ENCODE measurements around the gene NXPE3.

NXPE3 gene

DNA sequence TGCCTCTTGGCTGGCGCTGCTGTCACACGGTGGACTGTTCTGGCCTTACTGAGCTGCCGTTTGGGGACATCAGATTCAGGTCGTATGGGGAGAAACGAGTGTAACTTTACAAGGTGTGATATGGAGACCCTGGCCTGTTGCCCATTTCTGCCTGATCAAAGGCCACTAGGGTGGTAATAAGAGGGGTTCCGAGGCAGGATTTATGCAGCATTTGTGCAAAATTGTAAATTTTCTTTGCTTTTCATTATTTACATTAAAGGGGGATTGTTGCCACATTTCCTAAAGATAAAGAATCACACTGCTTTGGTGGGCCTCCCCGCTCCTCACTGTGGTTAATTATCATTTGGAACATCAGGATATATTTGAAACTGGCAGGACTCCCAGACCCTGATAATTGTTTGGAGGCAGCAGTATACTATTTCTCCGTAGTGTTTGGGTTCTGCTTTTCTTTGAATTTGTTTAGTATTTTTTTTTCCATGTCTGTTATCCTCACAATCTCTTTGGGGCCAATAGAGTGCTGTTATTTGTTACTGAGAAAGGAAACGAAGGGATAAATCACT is 891 bp downstream of the NXPE3 start:
- Mint-ChIP-seq H3K4me1 (ENCODE audit: low read depth) (peaks cover 48% of the 10 kb centered on the region), H3K27me3 (no peaks in the 10 kb centered on the region), H3K9me3 (no peaks in the 10 kb centered on the region), H3K4me3 (peak overlapping the region; percentile 86), H3K36me3 (ENCODE audit: low read depth) (peaks cover 31% of the 10 kb centered on the region), H3K27ac (peak overlapping the region; percentile 93)
- intact Hi-C loops (cut with micrococcal nuclease), result loop anchor here (1.0 to 2.0 kb wide), 2 partner anchors 55 to 103 kb away; partner anchors contain the start of gene ZBTB11

DNA sequence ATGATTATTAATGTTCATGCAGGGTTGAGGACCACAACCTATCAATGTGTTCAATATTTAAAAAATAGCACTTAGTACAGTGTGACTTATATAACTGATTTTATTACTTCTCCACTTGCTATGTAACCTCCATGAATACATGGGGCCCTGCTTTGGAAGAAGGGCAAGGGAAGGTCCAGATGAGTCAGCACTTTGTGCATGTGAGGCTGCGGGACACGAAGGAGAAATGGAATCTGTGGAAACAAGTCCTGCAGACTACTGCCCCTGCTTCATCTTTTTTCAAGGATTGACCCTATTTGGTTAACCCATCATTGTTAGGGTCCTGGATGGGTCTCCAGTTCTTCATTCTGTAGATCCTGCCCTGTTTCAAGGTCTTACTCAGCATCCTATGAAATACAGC is 1.6 kb downstream of the NXPE3 start:
- no peaks in the 10 kb centered on the region for H3K9me3 Mint-ChIP-seq
- H3K27me3 Mint-ChIP-seq, result no peaks in the 10 kb centered on the region
- H3K36me3 Mint-ChIP-seq (ENCODE audit: low read depth), result peaks cover 36% of the 10 kb centered on the region
- intact Hi-C loops (cut with micrococcal nuclease), result no loop called here
- H3K27ac Mint-ChIP-seq, result no peak overlapping the region
- no peak overlapping the region for H3K4me3 Mint-ChIP-seq
- H3K4me1 Mint-ChIP-seq (ENCODE audit: low read depth), result peaks cover 52% of the 10 kb centered on the region

DNA sequence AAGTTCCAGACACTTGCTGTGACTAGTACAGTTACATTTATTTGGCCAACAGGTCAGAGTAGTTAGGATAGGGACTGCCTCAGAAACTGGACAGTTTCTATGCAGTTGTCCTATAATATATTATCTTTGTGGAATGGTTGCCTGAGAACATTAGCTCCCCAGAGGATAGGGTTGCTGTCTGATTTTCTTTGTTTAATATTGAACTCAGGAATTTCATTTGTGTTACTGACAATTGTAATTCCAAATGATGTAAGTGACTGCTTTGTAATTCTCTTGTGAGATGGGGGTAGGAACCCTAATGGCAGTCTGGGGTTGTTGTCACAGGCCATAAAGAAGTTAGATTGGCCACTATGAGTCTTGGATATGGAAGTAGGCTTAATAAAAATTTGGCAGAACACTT is 2.2 kb downstream of the NXPE3 start:
- no peak overlapping the region for H3K27ac Mint-ChIP-seq
- H3K4me1 Mint-ChIP-seq (ENCODE audit: low read depth), result peaks cover 56% of the 10 kb centered on the region
- H3K27me3 Mint-ChIP-seq, result no peaks in the 10 kb centered on the region
- intact Hi-C loops (cut with micrococcal nuclease), result no loop called here
- H3K4me3 Mint-ChIP-seq, result no peak overlapping the region
- peaks cover 41% of the 10 kb centered on the region for H3K36me3 Mint-ChIP-seq (ENCODE audit: low read depth)
- no peaks in the 10 kb centered on the region for H3K9me3 Mint-ChIP-seq

DNA sequence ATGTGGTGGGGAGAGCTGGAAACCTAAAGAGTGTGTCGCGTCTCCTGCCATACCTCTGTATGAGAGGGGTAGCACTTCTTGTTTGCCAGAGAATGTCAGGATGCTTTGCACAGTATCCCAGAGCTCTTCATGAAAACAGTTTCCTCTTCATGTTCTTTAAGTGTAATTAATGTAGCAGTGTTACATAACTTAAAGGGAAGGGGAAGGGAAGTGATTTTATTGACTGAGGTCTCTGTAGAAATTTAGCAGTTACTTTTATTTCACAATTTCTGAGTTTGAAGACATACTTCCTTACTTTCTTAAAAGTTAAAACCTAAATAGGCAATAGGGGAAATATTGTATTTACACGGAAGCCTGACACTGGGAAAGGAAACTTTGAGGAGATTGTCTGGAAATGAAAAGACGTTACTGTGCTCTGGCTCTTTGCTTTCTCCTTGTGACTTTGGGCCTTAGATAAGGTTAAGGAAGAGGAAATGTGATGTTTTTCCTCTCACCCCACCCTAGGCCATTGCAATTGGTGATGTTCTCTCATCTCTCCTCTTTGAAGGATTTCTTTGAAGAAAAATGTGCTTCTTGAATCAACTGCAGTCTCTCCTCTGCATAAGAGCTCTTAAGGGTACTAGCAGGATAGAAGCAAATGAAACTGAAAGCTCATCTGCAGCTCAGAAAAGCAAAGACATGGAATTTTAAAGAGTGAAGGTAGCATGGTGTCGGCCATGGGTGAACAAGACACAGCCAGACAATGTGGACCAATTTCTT is 6.0 kb downstream of the NXPE3 start:
- H3K36me3 Mint-ChIP-seq (ENCODE audit: low read depth), result peaks cover 71% of the 10 kb centered on the region
- intact Hi-C loops (cut with micrococcal nuclease), result no loop called here
- no peaks in the 10 kb centered on the region for H3K9me3 Mint-ChIP-seq
- H3K4me1 Mint-ChIP-seq (ENCODE audit: low read depth), result peaks cover 43% of the 10 kb centered on the region
- H3K27me3 Mint-ChIP-seq, result no peaks in the 10 kb centered on the region
- H3K4me3 Mint-ChIP-seq, result no peak overlapping the region
- peak overlapping the region; percentile 44 for H3K27ac Mint-ChIP-seq

DNA sequence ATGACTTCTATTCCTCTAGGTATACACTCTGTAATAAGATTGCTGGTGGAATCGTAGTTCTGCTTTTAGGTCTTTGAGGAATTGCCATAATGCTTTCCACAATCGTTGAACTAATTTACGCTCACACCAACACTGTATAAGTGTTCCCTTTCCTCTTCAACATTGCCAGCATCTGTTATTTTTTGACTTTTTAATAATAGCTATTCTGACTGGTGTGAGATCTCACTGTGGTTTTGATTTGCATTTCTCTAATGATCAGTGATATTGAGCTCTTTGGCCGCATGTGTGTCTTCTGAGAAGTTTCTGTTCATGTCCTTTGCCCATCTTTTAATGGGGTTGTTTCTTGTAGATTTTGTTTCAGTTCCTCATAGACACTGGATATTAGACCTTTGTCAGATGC is 12.8 kb downstream of the NXPE3 start:
- peak overlapping the region; percentile 9 for H3K4me3 Mint-ChIP-seq
- no peaks in the 10 kb centered on the region for H3K27me3 Mint-ChIP-seq
- intact Hi-C loops (cut with micrococcal nuclease), result no loop called here
- peak overlapping the region; percentile 54 for H3K27ac Mint-ChIP-seq
- H3K36me3 Mint-ChIP-seq (ENCODE audit: low read depth), result peaks cover 91% of the 10 kb centered on the region
- H3K9me3 Mint-ChIP-seq, result peaks cover 8% of the 10 kb centered on the region
- peaks cover 36% of the 10 kb centered on the region for H3K4me1 Mint-ChIP-seq (ENCODE audit: low read depth)

DNA sequence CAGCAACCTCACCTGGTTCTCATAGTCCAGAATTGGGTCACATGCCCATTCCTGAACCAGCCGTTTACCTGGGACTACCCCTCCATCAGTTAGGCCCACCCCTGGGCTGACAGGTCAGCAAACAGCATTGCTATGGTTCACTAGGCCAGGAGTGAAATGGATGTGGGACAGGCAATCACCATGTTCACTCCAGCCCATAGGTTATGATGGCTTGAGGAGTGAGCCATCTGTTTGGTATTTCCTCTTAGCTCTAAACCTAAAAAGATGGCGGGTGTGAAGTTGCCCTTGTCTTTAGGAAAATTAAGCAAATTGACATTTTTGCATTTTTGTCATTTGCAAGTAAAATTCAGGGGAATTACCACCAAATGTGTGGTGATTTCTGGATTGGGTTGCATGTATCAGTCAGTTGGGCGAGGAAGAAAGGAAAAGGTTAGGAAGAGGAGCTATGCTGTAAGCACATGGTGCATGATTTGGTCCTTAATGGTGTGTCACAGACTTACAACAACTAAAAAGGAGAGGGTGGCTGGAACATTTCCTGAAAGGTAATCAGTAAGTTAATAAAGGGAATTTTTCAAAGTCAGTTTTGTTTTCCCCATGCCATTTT is 17.2 kb downstream of the NXPE3 start:
- Mint-ChIP-seq H3K36me3 (ENCODE audit: low read depth) (peaks cover 67% of the 10 kb centered on the region), H3K27ac (no peak overlapping the region), H3K9me3 (peaks cover 8% of the 10 kb centered on the region), H3K27me3 (no peaks in the 10 kb centered on the region), H3K4me1 (ENCODE audit: low read depth) (peaks cover 29% of the 10 kb centered on the region), H3K4me3 (no peak overlapping the region)
- intact Hi-C loops (cut with micrococcal nuclease), result no loop called here

DNA sequence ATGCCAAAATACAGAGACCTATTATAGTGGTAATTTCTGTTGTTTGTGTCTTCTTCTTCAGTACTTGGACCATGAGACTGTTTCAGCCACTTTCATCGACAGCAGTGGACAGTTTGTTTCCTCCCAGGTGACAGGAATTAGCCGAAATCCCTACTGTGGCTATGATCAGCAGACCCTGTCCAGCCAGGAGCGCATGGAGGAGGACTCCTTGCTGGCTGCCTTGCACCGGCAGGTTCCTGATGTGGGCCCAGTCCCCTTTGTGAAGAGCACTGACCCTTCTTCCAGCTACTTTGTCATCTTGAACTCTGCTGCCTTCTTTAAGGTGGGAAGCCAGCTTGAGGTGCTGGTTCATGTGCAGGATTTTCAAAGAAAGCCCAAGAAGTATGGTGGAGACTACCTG is 22.2 kb downstream of the NXPE3 start:
- intact Hi-C loops (cut with micrococcal nuclease), result loop anchor here (5.0 kb wide), 1 partner anchor 104 kb away; no protein-coding TSS in a partner anchor
- Mint-ChIP-seq H3K4me3 (no peak overlapping the region), H3K36me3 (ENCODE audit: low read depth) (peaks cover 61% of the 10 kb centered on the region), H3K4me1 (ENCODE audit: low read depth) (no peaks in the 10 kb centered on the region), H3K27me3 (no peaks in the 10 kb centered on the region), H3K9me3 (no peaks in the 10 kb centered on the region), H3K27ac (no peak overlapping the region)

DNA sequence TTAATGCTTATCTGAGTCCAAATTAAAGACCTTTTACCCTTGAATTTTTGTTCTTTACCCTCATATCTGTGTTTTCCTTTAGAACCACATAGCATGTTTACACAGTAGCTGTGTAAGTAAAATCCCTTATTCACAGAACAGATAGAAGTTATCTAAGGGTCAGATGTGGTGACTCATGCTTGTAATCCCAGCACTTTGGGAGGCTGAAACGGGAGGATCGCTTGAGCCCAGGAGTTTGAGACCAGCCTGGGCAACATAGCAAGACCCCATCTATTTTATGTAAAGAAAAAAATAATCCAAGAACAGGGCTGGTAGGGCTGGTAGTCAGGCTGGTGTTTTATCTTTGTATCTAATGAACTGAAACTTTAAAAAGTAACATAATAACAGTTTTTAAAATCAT is 23.2 kb downstream of the NXPE3 start:
- intact Hi-C loops (cut with micrococcal nuclease), result loop anchor here (5.0 kb wide), 1 partner anchor 105 kb away; no protein-coding TSS in a partner anchor
- no peaks in the 10 kb centered on the region for H3K9me3 Mint-ChIP-seq
- H3K4me3 Mint-ChIP-seq, result no peak overlapping the region
- H3K4me1 Mint-ChIP-seq (ENCODE audit: low read depth), result no peaks in the 10 kb centered on the region
- H3K27me3 Mint-ChIP-seq, result no peaks in the 10 kb centered on the region
- peaks cover 57% of the 10 kb centered on the region for H3K36me3 Mint-ChIP-seq (ENCODE audit: low read depth)
- H3K27ac Mint-ChIP-seq, result no peak overlapping the region

DNA sequence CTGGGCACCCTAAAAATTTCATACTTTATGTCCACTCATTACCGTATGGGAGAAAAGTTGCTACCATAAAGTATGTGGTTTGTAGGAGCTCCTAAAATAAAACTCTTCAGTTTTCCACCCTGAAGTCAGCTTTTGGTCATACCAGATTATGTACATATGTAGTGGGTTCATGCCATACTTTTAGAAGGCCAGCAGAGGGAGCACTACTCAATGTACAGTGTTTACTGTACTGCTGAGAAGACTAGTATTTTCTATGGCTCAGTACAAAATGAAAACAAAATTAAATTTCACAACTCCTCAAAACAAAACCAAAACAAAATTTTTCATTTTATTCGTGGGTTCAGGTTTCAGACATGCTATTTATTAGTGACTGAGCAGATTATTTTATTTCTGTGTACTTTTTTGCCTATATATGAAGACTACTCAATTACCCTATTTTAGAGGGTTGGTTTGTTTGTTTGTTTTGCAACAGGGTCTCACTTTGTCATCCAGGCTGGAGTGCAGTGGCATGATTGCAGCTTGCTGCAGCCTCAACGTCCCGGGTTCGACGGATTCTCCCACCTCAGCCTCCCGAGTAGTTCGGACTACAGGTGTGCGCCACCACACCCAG is 24.3 kb downstream of the NXPE3 start:
- Mint-ChIP-seq H3K9me3 (no peaks in the 10 kb centered on the region), H3K27ac (no peak overlapping the region), H3K36me3 (ENCODE audit: low read depth) (peaks cover 61% of the 10 kb centered on the region)

DNA sequence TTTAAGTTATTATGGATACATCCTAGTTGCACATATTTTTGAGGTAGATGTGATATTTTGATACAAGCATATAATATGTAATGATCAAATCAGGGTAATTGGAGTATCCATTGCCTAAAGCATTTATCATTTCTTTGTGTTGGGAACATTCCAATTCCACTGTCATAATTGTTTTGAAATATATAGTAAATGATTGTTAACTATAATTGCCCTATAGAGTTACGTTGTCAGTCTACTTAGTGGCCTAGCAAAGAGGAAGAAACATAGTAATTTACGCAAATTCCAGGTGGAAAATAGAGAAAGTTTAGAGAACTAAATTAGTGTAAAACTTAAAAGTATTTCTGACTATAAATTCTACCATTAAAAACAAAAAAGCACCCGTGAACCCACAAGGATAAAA is 24.9 kb downstream of the NXPE3 start:
- H3K27ac Mint-ChIP-seq, result no peak overlapping the region
- peaks cover 2% of the 10 kb centered on the region for H3K4me1 Mint-ChIP-seq (ENCODE audit: low read depth)
- H3K27me3 Mint-ChIP-seq, result no peaks in the 10 kb centered on the region
- H3K4me3 Mint-ChIP-seq, result no peak overlapping the region
- intact Hi-C loops (cut with micrococcal nuclease), result loop anchor here (5.0 kb wide), 1 partner anchor 107 kb away; no protein-coding TSS in a partner anchor
- H3K9me3 Mint-ChIP-seq, result no peaks in the 10 kb centered on the region
- H3K36me3 Mint-ChIP-seq (ENCODE audit: low read depth), result peaks cover 61% of the 10 kb centered on the region

More for the DNA sequence above, 24.3 kb downstream of the NXPE3 start:
- Mint-ChIP-seq H3K4me1 (ENCODE audit: low read depth) (no peaks in the 10 kb centered on the region), H3K4me3 (no peak overlapping the region), H3K27me3 (no peaks in the 10 kb centered on the region)
- intact Hi-C loops (cut with micrococcal nuclease), result loop anchor here (5.0 kb wide), 1 partner anchor 106 kb away; no protein-coding TSS in a partner anchor

DNA sequence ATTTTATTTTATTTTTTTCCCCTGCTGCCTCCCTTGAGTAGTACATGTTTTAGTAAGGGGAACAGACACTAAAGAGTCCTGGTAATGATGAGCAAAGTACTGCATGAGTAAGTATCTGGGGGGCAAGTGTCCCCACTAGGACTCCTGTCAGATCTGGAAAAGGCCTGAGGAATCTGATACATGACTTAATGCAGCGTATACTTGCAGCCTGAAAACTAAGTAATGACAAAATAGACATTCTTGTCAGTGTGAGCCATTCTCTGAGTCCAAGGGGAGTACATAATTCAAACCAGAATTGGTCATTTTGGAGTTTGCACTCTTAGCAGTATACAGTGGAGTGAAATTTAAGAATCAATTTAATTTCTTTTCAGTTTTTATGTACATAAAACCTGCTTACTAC is 27.5 kb downstream of the NXPE3 start:
- H3K9me3 Mint-ChIP-seq, result no peaks in the 10 kb centered on the region
- H3K4me3 Mint-ChIP-seq, result no peak overlapping the region
- H3K27ac Mint-ChIP-seq, result no peak overlapping the region
- no peaks in the 10 kb centered on the region for H3K27me3 Mint-ChIP-seq
- intact Hi-C loops (cut with micrococcal nuclease), result loop anchor here (5.0 kb wide), 1 partner anchor 736 kb away; no protein-coding TSS in a partner anchor
- H3K4me1 Mint-ChIP-seq (ENCODE audit: low read depth), result peaks cover 10% of the 10 kb centered on the region
- H3K36me3 Mint-ChIP-seq (ENCODE audit: low read depth), result peaks cover 41% of the 10 kb centered on the region

DNA sequence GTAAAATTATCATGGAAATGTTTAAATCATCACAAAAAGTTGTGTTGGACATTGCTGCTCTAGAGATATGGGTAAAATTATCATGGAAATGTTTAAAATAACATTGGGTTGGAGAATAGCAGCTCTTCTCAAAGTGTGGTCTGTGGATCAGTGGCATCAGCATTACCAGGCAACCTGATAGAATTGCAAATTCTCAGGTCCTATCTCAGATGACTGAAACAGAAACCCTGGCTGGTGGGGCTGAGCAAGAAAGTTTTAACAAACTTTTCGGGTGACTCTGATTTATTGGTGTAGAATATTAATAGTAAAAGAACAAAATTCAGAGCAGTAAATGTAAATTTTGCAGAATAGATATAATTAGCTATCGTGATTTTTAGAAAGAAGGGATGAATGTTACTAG is 28.9 kb downstream of the NXPE3 start:
- peaks cover 33% of the 10 kb centered on the region for H3K36me3 Mint-ChIP-seq (ENCODE audit: low read depth)
- H3K27ac Mint-ChIP-seq, result no peak overlapping the region
- H3K27me3 Mint-ChIP-seq, result no peaks in the 10 kb centered on the region
- H3K4me1 Mint-ChIP-seq (ENCODE audit: low read depth), result peaks cover 10% of the 10 kb centered on the region
- H3K9me3 Mint-ChIP-seq, result no peaks in the 10 kb centered on the region
- H3K4me3 Mint-ChIP-seq, result no peak overlapping the region
- intact Hi-C loops (cut with micrococcal nuclease), result loop anchor here (2.0 to 5.0 kb wide), 2 partner anchors 417 to 734 kb away; no protein-coding TSS in a partner anchor

DNA sequence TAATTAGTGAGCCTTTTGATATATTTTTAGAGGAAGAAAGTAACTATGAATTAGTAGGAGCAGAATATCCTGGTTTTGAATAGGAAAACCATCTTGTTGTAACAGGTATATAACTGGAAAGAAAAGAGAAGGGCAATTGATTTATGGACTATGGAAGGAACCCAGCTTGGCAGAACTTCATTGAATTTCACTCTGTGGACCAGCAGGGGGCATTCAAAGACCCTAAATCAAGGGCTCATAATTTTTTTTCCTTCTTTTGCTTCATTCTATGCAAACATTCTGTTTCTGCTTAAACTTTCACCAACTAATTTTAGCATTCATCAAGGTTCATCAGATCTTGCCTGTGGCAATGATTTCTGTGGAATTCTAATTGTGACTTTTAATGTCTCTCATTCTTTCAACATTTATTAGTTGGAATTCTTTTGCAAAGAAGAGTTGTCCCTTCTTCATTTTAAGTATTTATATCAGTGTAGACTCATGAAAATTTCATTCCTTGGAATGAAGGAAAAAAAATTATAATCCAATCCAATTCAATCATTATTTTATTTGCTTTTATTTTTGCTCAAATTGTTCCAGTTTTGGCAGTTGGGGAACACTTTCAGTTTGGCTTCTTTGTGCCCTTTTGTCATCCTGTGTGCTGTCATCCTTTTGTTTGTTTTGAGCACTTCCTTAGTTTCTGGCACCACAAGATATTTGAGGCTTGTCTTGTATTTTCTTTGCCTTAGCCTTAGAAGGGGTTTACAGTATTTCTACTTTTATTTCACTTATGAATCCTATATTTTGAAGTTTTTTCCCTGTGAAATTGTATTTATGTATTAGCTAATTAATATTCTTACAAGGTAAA is 30.4 kb downstream of the NXPE3 start:
- no peak overlapping the region for H3K4me3 Mint-ChIP-seq
- no peaks in the 10 kb centered on the region for H3K9me3 Mint-ChIP-seq
- intact Hi-C loops (cut with micrococcal nuclease), result loop anchor here (2.0 to 5.0 kb wide), 2 partner anchors 415 to 733 kb away; no protein-coding TSS in a partner anchor
- peaks cover 10% of the 10 kb centered on the region for H3K4me1 Mint-ChIP-seq (ENCODE audit: low read depth)
- no peak overlapping the region for H3K27ac Mint-ChIP-seq
- H3K36me3 Mint-ChIP-seq (ENCODE audit: low read depth), result peaks cover 23% of the 10 kb centered on the region
- no peaks in the 10 kb centered on the region for H3K27me3 Mint-ChIP-seq

All from dendritic cell treated with granulocyte-macrophage colony-stimulating factor and Interleukin-4, amounts not matched to agents 40 ng/mL and 50 ng/mL, for 4 days (primary cell).